ENCODE measurements around the gene CER1.

- TF ChIP-seq CTCF (IDR thresholded peaks at IDR 0.05; ENCODE audit: low read depth, low read length) (no peak), EZH2phosphoT487 (IDR thresholded peaks at IDR 0.05; ENCODE audit: low read depth) (no peak)
Observed at GRCh38 chr9:14756291-14756690, 33.8 kb upstream of the CER1 start.

All from OCI-LY3 (cell line).